CD4-positive, alpha-beta T cell treated with Interleukin-4 for 1 hour (primary cell): ENCODE measurements around the gene CLIC1.

Experiments
- DNase-seq, 2 donors: peaks; one replicate each; pipeline ENCODE4 v3.0.0-alpha.2; 2020 to 2022

The CLIC1 gene

DNA sequence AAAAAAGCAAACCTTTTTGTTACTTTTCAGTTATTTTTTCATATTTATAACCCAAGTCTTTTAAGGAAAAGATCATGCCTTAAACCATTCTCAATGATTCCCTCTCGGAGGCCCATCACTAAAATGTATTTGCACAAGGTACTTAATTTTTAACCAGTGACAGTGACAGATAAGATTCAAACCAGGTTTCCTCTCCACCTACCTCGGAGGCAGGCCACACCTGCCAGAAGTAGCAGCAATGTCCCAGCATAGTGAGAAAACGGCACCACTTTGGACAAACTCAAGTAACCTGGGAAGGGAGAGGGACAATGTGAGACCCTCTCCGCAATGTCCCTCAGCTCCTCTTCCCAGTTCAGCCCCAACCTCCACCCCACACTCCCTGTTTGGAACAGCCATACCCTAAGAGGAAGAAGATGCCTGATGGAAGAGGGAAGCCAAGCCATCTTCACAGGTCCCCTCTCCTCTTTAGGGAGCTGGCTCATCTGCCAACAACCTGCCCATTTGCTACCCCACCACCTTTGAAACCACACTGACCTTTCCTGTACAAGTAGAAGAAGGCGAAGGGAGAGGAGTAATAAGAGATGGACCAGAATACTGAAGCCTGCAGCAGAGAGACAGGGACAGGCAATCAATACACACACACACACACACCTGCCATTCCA, 35.5 kb downstream of the CLIC1 start:
- no peak for DNase-seq

DNA sequence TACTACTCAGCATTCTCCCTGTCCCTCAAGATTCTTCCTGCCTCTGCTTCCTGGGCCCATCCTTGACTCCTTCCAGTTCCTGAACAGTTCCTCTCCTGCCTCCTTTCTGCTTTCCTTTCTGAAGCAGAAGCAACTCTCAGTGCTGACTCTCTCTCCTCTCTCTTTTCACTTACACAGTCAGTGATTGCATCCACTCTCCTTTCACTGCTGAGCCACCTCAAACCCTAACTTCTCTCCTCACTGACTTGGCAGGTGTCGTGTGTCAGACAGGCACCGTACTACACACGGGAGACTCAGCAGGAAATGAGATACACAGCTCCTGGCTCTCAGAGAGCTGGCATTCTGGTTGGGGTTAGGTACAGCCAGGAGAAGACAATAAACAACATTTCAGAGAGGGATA, 38.8 kb downstream of the CLIC1 start:
- DNase-seq, result no peak

- no peak for DNase-seq
These were observed 42.8 kb downstream of the CLIC1 start for GRCh38 chr6:31693535-31693934.

DNA sequence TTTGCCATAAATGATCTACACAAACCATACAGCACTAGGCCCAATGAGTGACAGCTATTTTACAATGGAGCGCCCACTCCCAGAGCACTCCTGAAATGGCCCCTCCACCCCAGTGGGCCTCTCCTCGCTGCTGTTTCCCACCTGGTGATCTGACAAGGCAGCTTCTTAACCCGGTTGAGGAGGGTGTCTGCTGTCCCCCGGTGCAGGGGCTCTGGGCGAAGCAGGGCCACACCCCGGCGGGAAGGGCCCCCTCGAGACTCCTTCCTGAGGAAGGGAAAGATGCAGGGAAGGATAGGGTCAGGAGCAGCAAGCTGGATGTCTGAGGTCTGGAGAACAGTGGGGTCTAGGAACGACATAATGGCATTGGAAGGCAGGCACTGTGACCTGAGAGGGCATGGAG, 43.4 kb downstream of the CLIC1 start:
- DNase-seq, result no peak

GRCh38 chr6:31692353-31692752, 44.0 kb downstream of the CLIC1 start:
- DNase-seq, result no peak

GRCh38 chr6:31691564-31692108, 44.7 kb downstream of the CLIC1 start:
- DNase-seq, result no peak

DNA sequence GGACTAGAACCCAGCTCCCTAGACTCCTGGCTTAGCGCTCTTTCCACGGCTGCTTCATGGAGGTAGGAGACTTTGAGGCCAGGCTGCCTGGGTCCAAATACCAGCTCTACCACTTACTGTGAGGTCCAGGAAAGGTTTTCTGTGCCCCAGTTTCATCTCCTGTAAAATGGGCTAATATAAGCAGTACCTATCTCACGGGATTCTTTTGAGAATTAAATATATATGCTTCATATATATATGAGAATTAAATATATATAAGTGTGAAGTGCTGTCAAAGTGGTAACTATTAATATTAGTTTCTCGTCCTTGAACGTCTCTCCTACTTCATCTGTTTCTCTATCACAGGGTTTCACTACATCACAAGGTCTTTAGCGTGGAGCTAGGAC, 45.3 kb downstream of the CLIC1 start:
- DNase-seq, result no peak

DNA sequence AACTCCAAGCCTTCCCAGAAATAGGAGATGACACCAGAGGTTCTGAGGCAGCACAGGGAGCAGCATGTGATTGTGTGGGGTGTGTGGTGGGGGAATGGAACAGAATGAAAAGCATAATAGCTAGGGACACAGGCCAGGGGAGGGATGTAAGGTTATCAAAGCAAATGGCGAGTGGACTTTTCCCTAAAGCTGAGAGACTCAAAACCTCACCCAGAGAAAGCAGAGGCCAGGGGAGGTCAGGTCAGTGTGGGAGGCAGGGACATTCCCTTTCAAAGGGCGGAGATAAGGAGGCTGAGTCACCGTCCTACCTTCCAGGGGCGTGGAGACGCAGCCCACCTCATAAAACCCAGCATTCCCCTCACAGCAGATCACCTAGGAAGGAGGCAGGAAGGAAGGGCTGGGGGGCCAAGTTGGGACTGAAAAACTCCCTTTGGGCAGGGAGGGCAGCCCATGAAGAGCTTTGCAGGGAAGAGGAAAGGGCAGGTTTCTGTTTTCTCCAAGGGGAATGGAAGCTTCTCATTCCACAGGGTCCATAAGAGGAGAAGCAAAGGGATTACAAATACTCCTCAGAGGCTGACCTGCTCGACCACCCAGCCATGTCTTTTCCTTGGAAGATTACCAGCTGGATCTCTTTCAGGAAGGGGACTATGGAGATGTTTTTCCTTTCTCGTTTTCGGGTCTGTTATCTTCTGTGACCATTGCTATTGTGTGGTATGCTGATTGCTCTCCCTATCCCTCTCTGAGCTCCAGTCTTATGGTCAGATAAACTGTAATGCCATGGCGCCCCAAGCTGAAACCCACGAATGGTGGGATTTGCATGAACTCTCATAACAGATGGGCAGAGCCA, 45.9 kb downstream of the CLIC1 start:
- DNase-seq, result no peak

DNA sequence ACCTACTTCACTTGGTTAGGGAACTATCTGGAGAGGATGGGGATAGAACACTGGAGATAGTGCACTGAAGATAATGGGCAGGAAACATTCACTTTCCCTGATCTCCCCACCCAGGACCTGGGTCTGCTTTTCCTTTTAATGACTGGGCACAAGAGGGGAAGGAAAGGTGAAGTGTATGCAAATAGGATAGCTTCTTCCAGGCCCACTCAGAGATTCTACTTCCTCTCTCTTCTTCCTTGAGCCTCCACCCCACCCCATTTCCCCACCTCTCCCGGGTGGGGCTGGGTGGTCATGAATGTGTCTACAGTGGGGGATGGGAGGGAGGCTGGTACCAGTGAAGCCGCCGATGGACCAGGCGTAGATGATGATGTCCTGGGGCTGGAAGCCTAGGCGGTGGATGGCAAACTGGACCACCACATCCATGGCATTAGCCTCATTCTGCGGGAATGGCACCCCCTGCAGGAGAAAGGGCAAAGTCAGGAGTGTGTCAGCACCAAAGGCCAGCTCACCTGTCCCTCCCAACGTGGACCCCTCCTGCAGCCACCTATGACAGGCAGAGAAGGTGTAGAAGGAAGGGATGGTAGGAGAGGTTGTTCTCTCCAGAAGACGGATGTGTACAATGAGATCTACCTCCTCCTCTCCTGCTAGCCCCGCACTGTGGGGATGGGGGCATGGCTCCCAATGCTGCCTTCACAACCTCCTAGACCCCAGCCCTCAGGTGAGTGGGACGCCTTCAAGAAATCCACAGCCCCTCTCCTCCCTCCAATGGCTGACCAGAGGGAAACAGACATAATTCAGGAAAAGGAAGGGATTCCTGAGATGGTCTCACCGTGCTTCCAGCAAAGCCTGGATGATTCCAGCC, 46.9 kb downstream of the CLIC1 start:
- DNase-seq, result no peak

GRCh38 chr6:31687860-31688693, 48.3 kb downstream of the CLIC1 start:
- no peak for DNase-seq

DNA sequence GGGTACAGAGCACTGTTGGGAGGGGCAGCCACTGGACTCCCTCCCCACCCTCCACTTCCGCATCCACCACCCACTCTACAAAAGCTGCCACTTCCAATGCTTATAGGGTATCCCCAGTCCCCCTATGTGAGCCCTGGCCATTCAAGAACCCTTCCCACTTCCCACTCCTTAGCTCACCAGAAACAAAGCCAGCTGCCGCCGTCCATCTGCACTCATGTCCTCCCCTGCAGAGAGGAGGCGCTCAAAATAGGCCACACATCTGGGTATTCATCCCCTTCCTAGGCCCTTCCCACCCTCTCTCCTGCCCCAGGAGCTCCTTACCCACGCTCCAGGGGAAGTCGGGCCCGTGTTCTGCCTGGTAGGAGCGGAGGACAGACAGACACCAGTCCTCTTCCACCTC, 49.0 kb downstream of the CLIC1 start:
- no peak for DNase-seq

GRCh38 chr6:31686483-31686882, 49.8 kb downstream of the CLIC1 start:
- DNase-seq, result no peak

DNA sequence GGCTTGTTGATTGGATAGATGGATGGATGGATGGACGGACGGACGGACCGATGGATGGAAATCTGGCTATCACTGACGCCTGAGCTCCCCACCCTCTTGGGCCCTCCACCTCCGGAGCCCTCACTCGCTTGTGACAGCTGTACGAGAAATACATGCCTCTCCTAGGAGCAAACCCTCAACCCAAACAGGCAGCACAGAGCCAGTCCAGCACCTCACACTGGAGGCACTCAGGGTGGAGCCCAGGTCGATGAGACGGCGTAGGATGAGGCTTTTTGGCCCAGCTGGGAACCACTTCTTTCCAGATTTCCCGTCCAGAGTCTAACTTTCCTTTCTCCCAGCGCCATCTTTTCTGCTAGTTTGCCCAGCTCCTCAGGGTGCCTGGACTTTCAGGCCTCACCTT, 52.7 kb downstream of the CLIC1 start:
- DNase-seq, result no peak

- DNase-seq, result peak; percentile 30 to 35
These were observed 55.1 kb downstream of the CLIC1 start for GRCh38 chr6:31681135-31681671.
